Neuronal stem cell (in vitro differentiated cells): ENCODE measurements around the gene SPEM2.

Experiments
- DNase-seq: peaks from one replicate; pipeline ENCODE4 v3.0.0-alpha.2; 2013; ENCODE audit warnings: low spot score
- H2AFZ ChIP-seq: one replicate; pipeline ENCODE4 v1.6.1; 2013; ENCODE audit warnings: mild to moderate bottlenecking, low read length, inconsistent platforms
- H2AK5ac ChIP-seq: 2 replicates; pipeline ENCODE4 v1.6.1; 2013; ENCODE audit warnings: low read depth, mild to moderate bottlenecking, inconsistent platforms, low read length, moderate library complexity, mixed read lengths
- H2BK120ac ChIP-seq: 2 replicates; pipeline ENCODE4 v1.6.1; 2013; ENCODE audit warnings: low read depth, mild to moderate bottlenecking, inconsistent platforms, low read length, moderate library complexity, mixed read lengths
- H2BK12ac ChIP-seq: one replicate; pipeline ENCODE4 v1.6.1; 2013; ENCODE audit warnings: low read length, inconsistent platforms
- H2BK15ac ChIP-seq: 2 replicates; pipeline ENCODE4 v1.6.1; 2013; ENCODE audit warnings: mild to moderate bottlenecking, low read length, inconsistent platforms, mixed read lengths
- H2BK5ac ChIP-seq: one replicate; pipeline ENCODE4 v1.6.1; 2013; ENCODE audit warnings: inconsistent platforms, mild to moderate bottlenecking, low read length, moderate library complexity
- H3K14ac ChIP-seq: one replicate; pipeline ENCODE4 v1.6.1; 2013; ENCODE audit warnings: low read length, inconsistent platforms
- H3K18ac ChIP-seq: 2 replicates; pipeline ENCODE4 v1.6.1; 2013; ENCODE audit warnings: low read length, inconsistent platforms
- H3K23ac ChIP-seq: 2 replicates; pipeline ENCODE4 v1.6.1; 2013; ENCODE audit warnings: low read depth, mild to moderate bottlenecking, mixed read lengths, low read length, inconsistent platforms; ENCODE audit not compliant: poor library complexity
- H3K27ac ChIP-seq: replicated peaks from 3 replicates; pipeline ENCODE4 v1.5.1; 2013; ENCODE audit warnings: low read length, inconsistent platforms
- H3K27me3 ChIP-seq, 3 experiments: 2 replicates each; pipeline ENCODE4 v1.6.1; 2013; ENCODE audit warnings: low read length in 3 of 3, mild to moderate bottlenecking in 2 of 3, inconsistent platforms in 1 of 3, low read depth in 1 of 3, mixed read lengths in 1 of 3, moderate library complexity in 1 of 3; ENCODE audit not compliant: control insufficient read depth in 3 of 3, insufficient read depth in 3 of 3
- H3K36me3 ChIP-seq, 2 donors: replicated peaks in 1 of 2; 2 replicates each; pipeline ENCODE4 v1.6.1; 2013; ENCODE audit warnings: low read length in 2 of 2; ENCODE audit not compliant: control insufficient read depth in 2 of 2, insufficient read depth in 2 of 2
- H3K4ac ChIP-seq: 2 replicates; pipeline ENCODE4 v1.6.1; 2013; ENCODE audit warnings: inconsistent platforms, mild to moderate bottlenecking, low read length, moderate library complexity
- H3K4me1 ChIP-seq, 2 donors: 1 replicate in 1 of 2; 2 replicates in 1 of 2; pipeline ENCODE4 v1.6.1; 2013; ENCODE audit warnings: low read length in 2 of 2, low read depth in 1 of 2; ENCODE audit not compliant: control insufficient read depth in 2 of 2, insufficient read depth in 1 of 2
- H3K4me2 ChIP-seq: one replicate; pipeline ENCODE4 v1.6.1; 2013; ENCODE audit warnings: mild to moderate bottlenecking, low read length, inconsistent platforms; ENCODE audit not compliant: insufficient read depth, poor library complexity, severe bottlenecking
- H3K4me3 ChIP-seq, 2 donors: 2 replicates each; pipeline ENCODE4 v1.5.1; 2013; ENCODE audit warnings: low read length in 2 of 2, mild to moderate bottlenecking in 2 of 2, inconsistent platforms in 1 of 2, moderate library complexity in 1 of 2
- H3K79me1 ChIP-seq: one replicate; pipeline ENCODE4 v1.6.1; 2013; ENCODE audit warnings: low read depth, mild to moderate bottlenecking, inconsistent platforms, low read length, moderate library complexity
- H3K9ac ChIP-seq: one replicate; pipeline ENCODE4 v1.6.1; 2013; ENCODE audit warnings: mild to moderate bottlenecking, low read depth, low read length, inconsistent platforms; ENCODE audit not compliant: poor library complexity
- H3K9me3 ChIP-seq, 2 donors: replicated peaks in 1 of 2; 2 replicates each; pipeline versions ENCODE3 to v1.6.1; 2013; ENCODE audit warnings: low read length in 2 of 2, mild to moderate bottlenecking in 2 of 2, inconsistent platforms in 1 of 2, low read depth in 1 of 2, mixed read lengths in 1 of 2, moderate library complexity in 1 of 2; ENCODE audit not compliant: control insufficient read depth in 2 of 2, insufficient read depth in 1 of 2
- H4K8ac ChIP-seq: one replicate; pipeline ENCODE4 v1.6.1; 2013; ENCODE audit warnings: low read depth, mild to moderate bottlenecking, inconsistent platforms, low read length, moderate library complexity
- H4K91ac ChIP-seq: one replicate; pipeline ENCODE4 v1.6.1; 2013; ENCODE audit warnings: low read length, low read depth, mild to moderate bottlenecking, inconsistent platforms; ENCODE audit not compliant: poor library complexity
- WGBS, 2 donors: extraction: QIAGEN DNeasy Blood & Tissue Kit; methylation state at CpG; one replicate each; pipeline ENCODE4 v1.1.7; 2013; ENCODE audit warnings: missing lambda C conversion rate in 2 of 2, mixed read lengths in 1 of 2; ENCODE audit not compliant: insufficient read length in 2 of 2, insufficient replicate concordance in 1 of 2; ENCODE audit errors: extremely low coverage in 2 of 2; 5-methylcytosine and 5-hydroxymethylcytosine counted together

Gene SPEM2

DNA sequence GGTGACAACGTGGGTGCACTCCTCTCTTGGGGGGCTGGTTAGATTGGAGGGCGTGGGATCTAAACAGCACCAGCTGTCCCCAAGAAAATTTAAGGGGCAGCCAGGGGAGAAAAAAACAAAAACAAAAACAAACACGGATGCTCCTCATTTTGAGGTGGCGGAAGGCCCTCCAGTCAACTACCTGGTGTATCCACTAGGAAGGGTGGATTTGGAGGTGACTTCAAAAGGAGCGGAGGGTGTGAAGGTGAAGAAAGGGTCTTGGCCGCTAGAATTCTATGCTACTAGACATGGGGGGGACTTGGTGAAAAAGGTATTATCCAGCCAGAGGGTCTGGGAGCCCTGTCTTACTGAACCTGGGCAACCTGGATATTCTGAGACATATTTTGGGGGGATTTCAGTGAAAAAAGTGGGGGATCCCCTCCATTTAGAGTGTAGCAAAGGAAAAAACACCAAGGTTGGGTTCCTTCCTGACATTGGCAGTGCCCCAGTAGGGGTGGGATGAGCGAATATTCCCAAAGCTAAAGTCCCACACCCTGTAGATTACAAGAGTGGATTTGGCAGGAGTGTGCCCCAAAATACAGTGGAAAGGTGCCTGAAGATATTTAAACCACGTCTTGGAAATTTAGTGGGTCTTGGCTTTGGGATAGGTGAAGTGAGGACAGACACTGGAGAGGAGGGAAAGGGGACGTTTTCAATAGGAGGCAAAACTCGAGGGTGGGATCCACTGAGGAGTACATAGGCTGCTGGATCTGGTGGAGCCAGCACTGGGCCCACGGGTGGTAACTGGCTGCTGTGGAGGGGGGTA, 13.4 kb downstream of the SPEM2 start:
- H3K23ac ChIP-seq = peak overlapping the region; percentile 89
- peaks cover 25 to 29% of the 10 kb centered on the region in 2 donors for H3K4me1 ChIP-seq
- H2AFZ ChIP-seq = peak overlapping the region; percentile 96
- no peak overlapping the region for H2BK5ac ChIP-seq
- H3K4me3 ChIP-seq = peak overlapping the region; percentile 75 to 96
- peak overlapping the region; percentile 95 for H3K18ac ChIP-seq
- H4K8ac ChIP-seq = no peak overlapping the region
- H3K4ac ChIP-seq = no peak overlapping the region
- H3K4me2 ChIP-seq = peak overlapping the region; percentile 97
- H2AK5ac ChIP-seq = peak overlapping the region; percentile 89
- WGBS, 2 donors = no CpG with 5 or more reads among the region's 11 CpGs
- no peak overlapping the region for H2BK120ac ChIP-seq
- peaks cover 29 to 49% (median 42%) of the 10 kb centered on the region in 3 experiments for H3K27me3 ChIP-seq
- H3K79me1 ChIP-seq = no peaks in the 10 kb centered on the region
- no peak overlapping the region for H3K14ac ChIP-seq
- H4K91ac ChIP-seq = no peak overlapping the region
- no peak overlapping the region for H2BK12ac ChIP-seq
- no peak overlapping the region for H3K27ac ChIP-seq
- peak overlapping the region; percentile 95 for H2BK15ac ChIP-seq
- no peaks in the 10 kb centered on the region for H3K36me3 ChIP-seq
- peaks cover 0 to 4% of the 10 kb centered on the region in 2 donors for H3K9me3 ChIP-seq
- DNase-seq = no peak
- no peak overlapping the region for H3K9ac ChIP-seq

DNA sequence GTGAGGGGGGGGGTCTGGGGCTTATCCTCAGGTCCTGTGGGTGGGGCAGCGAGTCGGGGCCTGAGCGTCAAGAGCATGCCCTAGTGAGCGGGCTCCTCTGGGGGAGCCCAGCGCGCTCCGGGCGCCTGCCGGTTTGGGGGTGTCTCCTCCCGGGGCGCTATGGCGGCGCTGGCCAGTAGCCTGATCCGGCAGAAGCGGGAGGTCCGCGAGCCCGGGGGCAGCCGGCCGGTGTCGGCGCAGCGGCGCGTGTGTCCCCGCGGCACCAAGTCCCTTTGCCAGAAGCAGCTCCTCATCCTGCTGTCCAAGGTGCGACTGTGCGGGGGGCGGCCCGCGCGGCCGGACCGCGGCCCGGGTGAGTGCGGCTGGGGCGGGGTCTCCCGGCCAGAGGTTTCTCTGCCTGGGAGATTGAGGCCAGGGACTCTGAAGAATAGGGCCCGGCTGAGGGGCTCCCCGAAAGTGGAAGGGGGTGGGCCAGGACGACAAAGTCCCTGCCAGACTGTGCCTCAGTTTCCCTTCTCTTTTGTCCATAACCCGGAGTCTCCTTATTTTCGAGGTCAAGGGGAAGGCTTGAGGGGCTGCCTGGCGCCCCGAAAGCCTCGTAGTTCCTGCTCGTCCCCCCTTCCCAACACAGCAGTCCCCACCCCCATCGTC, 14.2 kb downstream of the SPEM2 start, which contains the start of gene FGF11:
TSS of gene FGF11 (plus strand) at position 51 of the 651 bp plus-strand sequence. CDS start at position 160, 109 bp downstream.
- no peak for DNase-seq

GRCh38 chr17:7440113-7440833, 14.9 kb downstream of the SPEM2 start:
- H3K27ac ChIP-seq = no peak overlapping the region
- H2BK15ac ChIP-seq = peak overlapping the region; percentile 83
- H4K8ac ChIP-seq = peak overlapping the region; percentile 87
- peak overlapping the region; percentile 100 for H3K18ac ChIP-seq
- H3K9ac ChIP-seq = peak overlapping the region; percentile 96
- H3K4ac ChIP-seq = peak overlapping the region; percentile 42
- peak overlapping the region; percentile 89 for H2AK5ac ChIP-seq
- peak overlapping the region; percentile 87 for H3K14ac ChIP-seq
- H3K4me3 ChIP-seq = peak overlapping the region; percentile 96 to 98
- peaks cover 0 to 4% of the 10 kb centered on the region in 2 donors for H3K9me3 ChIP-seq
- peak overlapping the region; percentile 83 for H2BK5ac ChIP-seq
- WGBS, 2 donors = no CpG with 5 or more reads among the region's 46 CpGs
- peak overlapping the region; percentile 9 for H4K91ac ChIP-seq
- H2BK12ac ChIP-seq = peak overlapping the region; percentile 69
- peak overlapping the region; percentile 88 for H2BK120ac ChIP-seq
- H3K27me3 ChIP-seq = peaks cover 29 to 49% (median 43%) of the 10 kb centered on the region in 3 experiments
- H3K36me3 ChIP-seq = no peaks in the 10 kb centered on the region
- peaks cover 27 to 34% of the 10 kb centered on the region in 2 donors for H3K4me1 ChIP-seq
- peak overlapping the region; percentile 97 for H2AFZ ChIP-seq
- peak overlapping the region; percentile 97 for H3K4me2 ChIP-seq
- peak overlapping the region; percentile 75 for H3K23ac ChIP-seq
- DNase-seq = peak; percentile 58
- no peaks in the 10 kb centered on the region for H3K79me1 ChIP-seq

More for the DNA sequence above, 14.2 kb downstream of the SPEM2 start, which contains the start of gene FGF11:
- H3K4me2 ChIP-seq = peak within 1 kb of the TSS; percentile 97
- H3K18ac ChIP-seq = peak within 1 kb of the TSS; percentile 100
- peak within 1 kb of the TSS; percentile 97 for H2AFZ ChIP-seq
- H3K79me1 ChIP-seq = no peaks in the 10 kb centered on the region
- peak within 1 kb of the TSS; percentile 99 for H3K14ac ChIP-seq
- peak within 1 kb of the TSS; percentile 74 for H2BK120ac ChIP-seq
- peak within 1 kb of the TSS; percentile 9 for H4K91ac ChIP-seq
- H3K36me3 ChIP-seq = no peaks in the 10 kb centered on the region
- H3K27ac ChIP-seq = no peak within 1 kb of the TSS
- peak within 1 kb of the TSS; percentile 16 for H2BK12ac ChIP-seq
- H4K8ac ChIP-seq = peak within 1 kb of the TSS; percentile 87
- H3K23ac ChIP-seq = peak within 1 kb of the TSS; percentile 89
- peaks cover 0 to 4% of the 10 kb centered on the region in 2 donors for H3K9me3 ChIP-seq
- WGBS, 2 donors = no CpG with 5 or more reads among the region's 50 CpGs
- H3K4me3 ChIP-seq = peak within 1 kb of the TSS; percentile 96 to 98
- peak within 1 kb of the TSS; percentile 89 for H2AK5ac ChIP-seq
- H3K27me3 ChIP-seq = peaks cover 29 to 49% (median 44%) of the 10 kb centered on the region in 3 experiments
- H2BK15ac ChIP-seq = peak within 1 kb of the TSS; percentile 95
- peak within 1 kb of the TSS; percentile 83 for H2BK5ac ChIP-seq
- peaks cover 26 to 31% of the 10 kb centered on the region in 2 donors for H3K4me1 ChIP-seq
- no peak within 1 kb of the TSS for H3K4ac ChIP-seq
- H3K9ac ChIP-seq = peak within 1 kb of the TSS; percentile 96
